GDM1 (cell line): ENCODE results near the gene TGM4.
A peak's percentile ranks its signal among the peaks of the same experiment; 100 is the strongest.
"Not testable (repeated sequence)": the region's sequence is repeated elsewhere in the genome, so short reads cannot be mapped to it uniquely, and the experiment has no call there.

ENCODE experiments used
- DNase-seq: peaks from one replicate; lab custom pipeline; 2025; lab: John Stamatoyannopoulos, UW

The TGM4 gene

GRCh38 chr3:44874308-44874707 lies at the start of gene TGM4:
Gene TGM4 (plus strand): TSS chr3:44874608. CDS start chr3:44874679, 71 bp downstream.
- DNase-seq: no peak

GRCh38 chr3:44825264-44825925 lies 49.0 kb upstream of the TGM4 start:
- DNase-seq: no peak

GRCh38 chr3:44827196-44827595 lies 47.2 kb upstream of the TGM4 start:
- DNase-seq: no peak

GRCh38 chr3:44831232-44831631 lies 43.2 kb upstream of the TGM4 start:
- no peak for DNase-seq

GRCh38 chr3:44832032-44832431 lies 42.4 kb upstream of the TGM4 start:
- no peak for DNase-seq

GRCh38 chr3:44832965-44833364 lies 41.4 kb upstream of the TGM4 start:
- DNase-seq: no peak

- DNase-seq: no peak
Measured at GRCh38 chr3:44833394-44833793, 41.0 kb upstream of the TGM4 start.

- DNase-seq: no peak
Measured at GRCh38 chr3:44835684-44836083, 38.7 kb upstream of the TGM4 start.

GRCh38 chr3:44842376-44842775 lies 32.0 kb upstream of the TGM4 start:
- DNase-seq: no peak

- no peak for DNase-seq
Measured at GRCh38 chr3:44845528-44846520, 28.6 kb upstream of the TGM4 start.

- DNase-seq: no peak
Measured at GRCh38 chr3:44848634-44849033, 25.8 kb upstream of the TGM4 start.

- DNase-seq: not testable (repeated sequence)
Measured at GRCh38 chr3:44856663-44857062, 17.7 kb upstream of the TGM4 start.

GRCh38 chr3:44860117-44860516 lies 14.3 kb upstream of the TGM4 start:
- DNase-seq: no peak

GRCh38 chr3:44861412-44862225 lies 12.8 kb upstream of the TGM4 start, which contains the start of gene TMEM42:
Gene TMEM42 (plus strand): TSS chr3:44861912. CDS start chr3:44861925, 13 bp downstream.
- DNase-seq: peak; percentile 80

GRCh38 chr3:44862226-44862637 lies 12.2 kb upstream of the TGM4 start:
- no peak for DNase-seq

- no peak for DNase-seq
Measured at GRCh38 chr3:44865272-44866035, 9.0 kb upstream of the TGM4 start.

- DNase-seq: no peak
Measured at GRCh38 chr3:44867421-44868111, 6.8 kb upstream of the TGM4 start.

- DNase-seq: no peak
Measured at GRCh38 chr3:44870375-44871061, 3.9 kb upstream of the TGM4 start.

GRCh38 chr3:44875596-44875995 lies 1.2 kb downstream of the TGM4 start:
- DNase-seq: no peak

GRCh38 chr3:44877333-44877732 lies 2.9 kb downstream of the TGM4 start:
- DNase-seq: no peak
